ENCODE data around the gene SEC24A. TPM values are rescaled to one million over a fixed set of nuclear protein-coding genes. Genes with fewer than 3 reads are reported as not detected.
A peak's percentile ranks its signal among the peaks of the same experiment; 100 is the strongest.
"Not testable (repeated sequence)": the region's sequence is repeated elsewhere in the genome, so short reads cannot be mapped to it uniquely, and the experiment has no call there.

Gene SEC24A
- total and polyA plus RNA-seq, 7 donors = 7.2 to 21.0 (median 14.8) TPM

- intact Hi-C loops (cut with DNase I) = no loop called here
- H3K27ac ChIP-seq = peak overlapping the region; percentile 92 to 98 (median 94)
These were observed 714 bp downstream of the SEC24A start for GRCh38 chr5:134649163-134649835.

GRCh38 chr5:134650660-134651059, 2.1 kb downstream of the SEC24A start:
- H3K36me3 ChIP-seq; intact Hi-C loops (cut with DNase I); DNase-seq; H3K27me3 ChIP-seq; H3K9me3 ChIP-seq; H3K4me3 ChIP-seq; H3K27ac ChIP-seq: not testable (repeated sequence)
- 77 to 81% methylated on average over 6 of the region's 6 CpGs for WGBS, 2 donors
- peaks cover 0 to 43% (median 36%) of the 10 kb centered on the region in 4 donors for H3K4me1 ChIP-seq

More at GRCh38 chr5:134649163-134649835, 714 bp downstream of the SEC24A start:
- Histone ChIP-seq H3K4me3 (peak overlapping the region; percentile 89 to 98 (median 90)), H3K36me3 (no peaks in the 10 kb centered on the region), H3K9me3 (no peaks in the 10 kb centered on the region), H3K27me3 (no peaks in the 10 kb centered on the region), H3K4me1 (peaks cover 0 to 43% (median 36%) of the 10 kb centered on the region in 4 donors)
- WGBS, 2 donors = 1 to 2% methylated on average over 18 of the region's 18 CpGs
- DNase-seq = peak; percentile 27
- TF ChIP-seq POLR2AphosphoS5 (IDR thresholded peaks at IDR 0.05) (no peak), POLR2A (IDR thresholded peaks at IDR 0.05) (no peak), CTCF (IDR thresholded peaks at IDR 0.05) (no peak), EP300 (IDR thresholded peaks at IDR 0.05) (no peak)

GRCh38 chr5:134651531-134651930, 2.9 kb downstream of the SEC24A start:
- intact Hi-C loops (cut with DNase I) = no loop called here
- DNase-seq = no peak

GRCh38 chr5:134656690-134657089, 8.1 kb downstream of the SEC24A start:
- 94 to 95% methylated on average over 8 of the region's 8 CpGs for WGBS, 2 donors
- no peaks in the 10 kb centered on the region for H3K27me3 ChIP-seq
- intact Hi-C loops (cut with DNase I) = no loop called here
- peaks cover 0 to 8% (median 4%) of the 10 kb centered on the region in 4 donors for H3K36me3 ChIP-seq
- no peak overlapping the region for H3K27ac ChIP-seq
- no peak overlapping the region for H3K4me3 ChIP-seq
- H3K4me1 ChIP-seq = peaks cover 0 to 3% (median under 1%) of the 10 kb centered on the region in 4 donors
- H3K9me3 ChIP-seq = no peaks in the 10 kb centered on the region
- no peak for DNase-seq
- TF ChIP-seq POLR2A (IDR thresholded peaks at IDR 0.05) (no peak), CTCF (IDR thresholded peaks at IDR 0.05) (no peak), EP300 (IDR thresholded peaks at IDR 0.05) (no peak), POLR2AphosphoS5 (IDR thresholded peaks at IDR 0.05) (no peak)

More at GRCh38 chr5:134651531-134651930, 2.9 kb downstream of the SEC24A start:
- Histone ChIP-seq H3K9me3 (no peaks in the 10 kb centered on the region), H3K4me1 (peaks cover 0 to 43% (median 36%) of the 10 kb centered on the region in 4 donors), H3K4me3 (no peak overlapping the region), H3K36me3 (no peaks in the 10 kb centered on the region), H3K27ac (no peak overlapping the region), H3K27me3 (no peaks in the 10 kb centered on the region)
- no peak for TF ChIP-seq CTCF (IDR thresholded peaks at IDR 0.05)
- no peak for TF ChIP-seq POLR2AphosphoS5 (IDR thresholded peaks at IDR 0.05)
- TF ChIP-seq POLR2A (IDR thresholded peaks at IDR 0.05) = no peak
- TF ChIP-seq EP300 (IDR thresholded peaks at IDR 0.05) = no peak
- 91 to 92% methylated on average over 4 of the region's 4 CpGs for WGBS, 2 donors

GRCh38 chr5:134659456-134659855, 10.9 kb downstream of the SEC24A start:
- peaks cover 0 to 29% (median 8%) of the 10 kb centered on the region in 4 donors for H3K36me3 ChIP-seq
- no peak overlapping the region for H3K4me3 ChIP-seq
- H3K4me1 ChIP-seq = no peaks in the 10 kb centered on the region
- 94 to 96% methylated on average over 4 of the region's 4 CpGs for WGBS, 2 donors
- H3K27me3 ChIP-seq = no peaks in the 10 kb centered on the region
- H3K27ac ChIP-seq = no peak overlapping the region
- H3K9me3 ChIP-seq = no peaks in the 10 kb centered on the region
- intact Hi-C loops (cut with DNase I) = no loop called here
- TF ChIP-seq POLR2A (IDR thresholded peaks at IDR 0.05) = no peak
- no peak for TF ChIP-seq CTCF (IDR thresholded peaks at IDR 0.05)
- no peak for TF ChIP-seq EP300 (IDR thresholded peaks at IDR 0.05)
- TF ChIP-seq POLR2AphosphoS5 (IDR thresholded peaks at IDR 0.05) = no peak
- DNase-seq = no peak
